K562 (cell line): ENCODE results near the gene ZBTB33.

Experiments used
- CHD4 ChIP-seq: fragments of 200-600 bp; sonication (generic); IDR thresholded peaks from 3 replicates; pipeline ENCODE4 v1.6.1; 2012; ENCODE audit warnings: low read depth, mild to moderate bottlenecking, mixed read lengths, low read length, inconsistent platforms; ENCODE audit not compliant: insufficient read depth, insufficient replicate concordance, poor library complexity, severe bottlenecking
- CTCF ChIP-seq, 3 experiments: IDR thresholded peaks in 2 of 3; conservative IDR thresholded peaks in 1 of 3; 2 replicates each; pipeline ENCODE4 v1.5.1; 2011 to 2012; ENCODE audit warnings: low read length in 3 of 3, mild to moderate bottlenecking in 3 of 3, control low read depth in 2 of 3, improper control_type of control experiment in 1 of 3, inconsistent platforms in 1 of 3, low read depth in 1 of 3, mixed read lengths in 1 of 3, moderate library complexity in 1 of 3; ENCODE audit not compliant: insufficient read depth in 2 of 3
- HDAC6 ChIP-seq: IDR thresholded peaks from 2 replicates; pipeline ENCODE4 v1.6.1; 2012; ENCODE audit warnings: low read depth, mild to moderate bottlenecking, control low read depth, inconsistent platforms, low read length, moderate library complexity
- KLF6 ChIP-seq: fragments of 250-450 bp; sonication (Bioruptor Pico); IDR thresholded peaks from 2 replicates; pipeline ENCODE4 v1.4.0; 2020; ENCODE audit warnings: mild to moderate bottlenecking, moderate library complexity, borderline replicate concordance
- MAFG ChIP-seq: fragments of 450-650 bp; conservative IDR thresholded peaks from 2 replicates; pipeline ENCODE4 v1.6.1; 2016; ENCODE audit warnings: missing genetic modification characterization, missing compliant biosample characterization
- RAD21 ChIP-seq, 2 experiments: fragments of 250-450 bp in 1 of 2; fragments of 450-650 bp in 1 of 2; sonication (Bioruptor Pico) in 1 of 2; formaldehyde crosslinking in 1 of 2; IDR thresholded peaks in 1 of 2; conservative IDR thresholded peaks in 1 of 2; 2 replicates each; pipeline versions ENCODE4 v1.4.0 to v1.8.0; 2020 to 2022; ENCODE audit warnings: mild to moderate bottlenecking in 2 of 2, moderate library complexity in 1 of 2
- SP1 ChIP-seq: sonication (generic); formaldehyde crosslinking; IDR thresholded peaks from 2 replicates; pipeline ENCODE4 v1.8.1; 2022; ENCODE audit warnings: mild to moderate bottlenecking, missing genetic modification reagents
- ZFX ChIP-seq: sonication (generic); formaldehyde crosslinking; IDR thresholded peaks from 2 replicates; pipeline ENCODE4 v1.8.0; 2022; ENCODE audit warnings: mild to moderate bottlenecking, missing genetic modification reagents, moderate library complexity
- TF ChIP-seq, protein P1 (sequence below): fragments of 250-450 bp; sonication (Bioruptor Pico); IDR thresholded peaks from 2 replicates; pipeline ENCODE4 v1.5.0; 2021; ENCODE audit warnings: mild to moderate bottlenecking, borderline replicate concordance
- TF ChIP-seq, protein P2 (sequence below): fragments of 150-350 bp; IDR thresholded peaks from 2 replicates; pipeline ENCODE4 v1.6.1; 2014; ENCODE audit warnings: low read depth, mild to moderate bottlenecking, low read length, borderline replicate concordance

- TF ChIP-seq, protein P1, sequence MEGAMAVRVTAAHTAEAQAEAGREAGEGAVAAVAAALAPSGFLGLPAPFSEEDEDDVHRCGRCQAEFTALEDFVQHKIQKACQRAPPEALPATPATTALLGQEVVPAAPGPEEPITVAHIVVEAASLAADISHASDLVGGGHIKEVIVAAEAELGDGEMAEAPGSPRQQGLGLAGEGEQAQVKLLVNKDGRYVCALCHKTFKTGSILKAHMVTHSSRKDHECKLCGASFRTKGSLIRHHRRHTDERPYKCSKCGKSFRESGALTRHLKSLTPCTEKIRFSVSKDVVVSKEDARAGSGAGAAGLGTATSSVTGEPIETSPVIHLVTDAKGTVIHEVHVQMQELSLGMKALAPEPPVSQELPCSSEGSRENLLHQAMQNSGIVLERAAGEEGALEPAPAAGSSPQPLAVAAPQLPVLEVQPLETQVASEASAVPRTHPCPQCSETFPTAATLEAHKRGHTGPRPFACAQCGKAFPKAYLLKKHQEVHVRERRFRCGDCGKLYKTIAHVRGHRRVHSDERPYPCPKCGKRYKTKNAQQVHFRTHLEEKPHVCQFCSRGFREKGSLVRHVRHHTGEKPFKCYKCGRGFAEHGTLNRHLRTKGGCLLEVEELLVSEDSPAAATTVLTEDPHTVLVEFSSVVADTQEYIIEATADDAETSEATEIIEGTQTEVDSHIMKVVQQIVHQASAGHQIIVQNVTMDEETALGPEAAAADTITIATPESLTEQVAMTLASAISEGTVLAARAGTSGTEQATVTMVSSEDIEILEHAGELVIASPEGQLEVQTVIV (CRISPR knock-in tag): no peak
- no peak for TF ChIP-seq HDAC6
- no peak for TF ChIP-seq RAD21 (CRISPR knock-in tag; conservative IDR thresholded peaks at IDR 0.05 in 1 of 2, IDR thresholded peaks at IDR 0.05 in 1 of 2)
- no peak for TF ChIP-seq SP1 (CRISPR knock-in tag)
- TF ChIP-seq, protein P2, sequence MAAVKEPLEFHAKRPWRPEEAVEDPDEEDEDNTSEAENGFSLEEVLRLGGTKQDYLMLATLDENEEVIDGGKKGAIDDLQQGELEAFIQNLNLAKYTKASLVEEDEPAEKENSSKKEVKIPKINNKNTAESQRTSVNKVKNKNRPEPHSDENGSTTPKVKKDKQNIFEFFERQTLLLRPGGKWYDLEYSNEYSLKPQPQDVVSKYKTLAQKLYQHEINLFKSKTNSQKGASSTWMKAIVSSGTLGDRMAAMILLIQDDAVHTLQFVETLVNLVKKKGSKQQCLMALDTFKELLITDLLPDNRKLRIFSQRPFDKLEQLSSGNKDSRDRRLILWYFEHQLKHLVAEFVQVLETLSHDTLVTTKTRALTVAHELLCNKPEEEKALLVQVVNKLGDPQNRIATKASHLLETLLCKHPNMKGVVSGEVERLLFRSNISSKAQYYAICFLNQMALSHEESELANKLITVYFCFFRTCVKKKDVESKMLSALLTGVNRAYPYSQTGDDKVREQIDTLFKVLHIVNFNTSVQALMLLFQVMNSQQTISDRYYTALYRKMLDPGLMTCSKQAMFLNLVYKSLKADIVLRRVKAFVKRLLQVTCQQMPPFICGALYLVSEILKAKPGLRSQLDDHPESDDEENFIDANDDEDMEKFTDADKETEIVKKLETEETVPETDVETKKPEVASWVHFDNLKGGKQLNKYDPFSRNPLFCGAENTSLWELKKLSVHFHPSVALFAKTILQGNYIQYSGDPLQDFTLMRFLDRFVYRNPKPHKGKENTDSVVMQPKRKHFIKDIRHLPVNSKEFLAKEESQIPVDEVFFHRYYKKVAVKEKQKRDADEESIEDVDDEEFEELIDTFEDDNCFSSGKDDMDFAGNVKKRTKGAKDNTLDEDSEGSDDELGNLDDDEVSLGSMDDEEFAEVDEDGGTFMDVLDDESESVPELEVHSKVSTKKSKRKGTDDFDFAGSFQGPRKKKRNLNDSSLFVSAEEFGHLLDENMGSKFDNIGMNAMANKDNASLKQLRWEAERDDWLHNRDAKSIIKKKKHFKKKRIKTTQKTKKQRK: no peak
- no peak for TF ChIP-seq MAFG (tag)
- no peak for TF ChIP-seq CHD4
- no peak for TF ChIP-seq ZFX (CRISPR knock-in tag)
- no peak for TF ChIP-seq KLF6
- TF ChIP-seq CTCF (IDR thresholded peaks at IDR 0.05 in 2 of 3, conservative IDR thresholded peaks at IDR 0.05 in 1 of 3; ENCODE audit: insufficient read depth in 2 of 3, low read depth in 1 of 3, low read length in 3 of 3): no peak
Measured at GRCh38 chrX:120242813-120243212, 7.8 kb upstream of the ZBTB33 start.
